SK-N-SH treated with all-trans-retinoic acid at 6 μM for 48 hours (cell line): ENCODE data around the gene GUK1.

Experiments used
- ATAC-seq: fragments of 200-7000 bp; cut with Tn5 transposase; 3 replicates; pipeline ENCODE4 v1.9.1; 2020; ENCODE audit warnings: mild to moderate bottlenecking, moderate library complexity
- ARNTL ChIP-seq: fragments of 450-650 bp; formaldehyde crosslinking; IDR thresholded peaks from 2 replicates; pipeline ENCODE4 v1.5.0; 2020; ENCODE audit warnings: low read depth, mild to moderate bottlenecking, moderate library complexity, borderline replicate concordance
- BACH2 ChIP-seq: fragments of 250-450 bp; sonication (Bioruptor Pico); IDR thresholded peaks from 2 replicates; pipeline ENCODE4 v1.9.0; 2021; ENCODE audit warnings: mild to moderate bottlenecking, borderline replicate concordance
- CSDC2 ChIP-seq: fragments of 250-450 bp; sonication (Bioruptor Pico); IDR thresholded peaks from 2 replicates; pipeline ENCODE4 v1.5.0; 2020; ENCODE audit warnings: mild to moderate bottlenecking, moderate library complexity
- ESRRG ChIP-seq: fragments of 250-450 bp; sonication (Bioruptor Pico); IDR thresholded peaks from 2 replicates; pipeline ENCODE4 v1.6.1; 2021; ENCODE audit warnings: mild to moderate bottlenecking
- GLIS3 ChIP-seq: fragments of 250-450 bp; sonication (Bioruptor Pico); IDR thresholded peaks from 2 replicates; pipeline ENCODE4 v1.5.0; 2020; ENCODE audit warnings: mild to moderate bottlenecking, moderate library complexity
- ISL1 ChIP-seq: fragments of 250-450 bp; sonication (Bioruptor Pico); IDR thresholded peaks from 2 replicates; pipeline ENCODE4 v2.1.2; 2022; ENCODE audit warnings: mild to moderate bottlenecking, moderate library complexity
- OSR1 ChIP-seq: fragments of 250-450 bp; sonication (Bioruptor Pico); IDR thresholded peaks from 2 replicates; pipeline ENCODE4 v1.8.0; 2022; ENCODE audit warnings: moderate library complexity, mild to moderate bottlenecking, inconsistent platforms
- PPARA ChIP-seq: fragments of 250-450 bp; sonication (Bioruptor Pico); IDR thresholded peaks from 2 replicates; pipeline ENCODE4 v1.5.0; 2020; ENCODE audit warnings: mild to moderate bottlenecking, borderline replicate concordance
- RARB ChIP-seq: fragments of 250-450 bp; sonication (Bioruptor Pico); IDR thresholded peaks from 2 replicates; pipeline ENCODE4 v1.8.0; 2021; ENCODE audit warnings: mild to moderate bottlenecking, moderate library complexity
- SNAI2 ChIP-seq: fragments of 250-450 bp; sonication (Bioruptor Pico); IDR thresholded peaks from 2 replicates; pipeline ENCODE4 v1.5.0; 2020; ENCODE audit warnings: mild to moderate bottlenecking, moderate library complexity
- TCF4 ChIP-seq: fragments of 250-450 bp; sonication (Bioruptor Pico); IDR thresholded peaks from 2 replicates; pipeline ENCODE4 v1.8.0; 2021; ENCODE audit warnings: mild to moderate bottlenecking, moderate library complexity, borderline replicate concordance
- TOX ChIP-seq: fragments of 250-450 bp; sonication (Bioruptor Pico); IDR thresholded peaks from 2 replicates; pipeline ENCODE4 v1.8.0; 2021; ENCODE audit warnings: mild to moderate bottlenecking, moderate library complexity, borderline replicate concordance
- ZC3H10 ChIP-seq: fragments of 250-450 bp; sonication (Bioruptor Pico); IDR thresholded peaks from 2 replicates; pipeline ENCODE4 v1.5.1; 2021; ENCODE audit warnings: mild to moderate bottlenecking, moderate library complexity
- ZFP3 ChIP-seq: fragments of 250-450 bp; sonication (Bioruptor Pico); IDR thresholded peaks from 2 replicates; pipeline ENCODE4 v1.5.0; 2020; ENCODE audit warnings: mild to moderate bottlenecking, moderate library complexity
- ZFP30 ChIP-seq: fragments of 450-650 bp; formaldehyde crosslinking; IDR thresholded peaks from 2 replicates; pipeline ENCODE4 v1.5.0; 2022; ENCODE audit warnings: mild to moderate bottlenecking, moderate library complexity
- ZNF565 ChIP-seq: fragments of 450-650 bp; formaldehyde crosslinking; conservative IDR thresholded peaks from 2 replicates; pipeline ENCODE4 v1.5.0; 2020; ENCODE audit warnings: low read depth, mild to moderate bottlenecking, moderate library complexity
- ZNF8 ChIP-seq: fragments of 450-650 bp; formaldehyde crosslinking; IDR thresholded peaks from 2 replicates; pipeline ENCODE4 v1.5.0; 2020; ENCODE audit warnings: mild to moderate bottlenecking, moderate library complexity
- TF ChIP-seq, protein P1 (sequence below): fragments of 250-450 bp; sonication (Bioruptor Pico); IDR thresholded peaks from 2 replicates; pipeline ENCODE4 v1.5.1; 2020; ENCODE audit warnings: low read depth, mild to moderate bottlenecking, moderate library complexity
- TF ChIP-seq, protein P2 (sequence below): fragments of 250-450 bp; sonication (Bioruptor Pico); IDR thresholded peaks from 2 replicates; pipeline ENCODE4 v1.8.0; 2021; ENCODE audit warnings: low read depth, mild to moderate bottlenecking, moderate library complexity, borderline replicate concordance
- TF ChIP-seq, protein P3 (sequence below): fragments of 250-450 bp; sonication (Bioruptor Pico); IDR thresholded peaks from 2 replicates; pipeline ENCODE4 v1.5.0; 2020; ENCODE audit warnings: mild to moderate bottlenecking, moderate library complexity
- TF ChIP-seq, protein P4 (sequence below): fragments of 250-450 bp; sonication (Bioruptor Pico); IDR thresholded peaks from 2 replicates; pipeline ENCODE4 v1.5.1; 2021; ENCODE audit warnings: mild to moderate bottlenecking, moderate library complexity

GUK1 gene

DNA sequence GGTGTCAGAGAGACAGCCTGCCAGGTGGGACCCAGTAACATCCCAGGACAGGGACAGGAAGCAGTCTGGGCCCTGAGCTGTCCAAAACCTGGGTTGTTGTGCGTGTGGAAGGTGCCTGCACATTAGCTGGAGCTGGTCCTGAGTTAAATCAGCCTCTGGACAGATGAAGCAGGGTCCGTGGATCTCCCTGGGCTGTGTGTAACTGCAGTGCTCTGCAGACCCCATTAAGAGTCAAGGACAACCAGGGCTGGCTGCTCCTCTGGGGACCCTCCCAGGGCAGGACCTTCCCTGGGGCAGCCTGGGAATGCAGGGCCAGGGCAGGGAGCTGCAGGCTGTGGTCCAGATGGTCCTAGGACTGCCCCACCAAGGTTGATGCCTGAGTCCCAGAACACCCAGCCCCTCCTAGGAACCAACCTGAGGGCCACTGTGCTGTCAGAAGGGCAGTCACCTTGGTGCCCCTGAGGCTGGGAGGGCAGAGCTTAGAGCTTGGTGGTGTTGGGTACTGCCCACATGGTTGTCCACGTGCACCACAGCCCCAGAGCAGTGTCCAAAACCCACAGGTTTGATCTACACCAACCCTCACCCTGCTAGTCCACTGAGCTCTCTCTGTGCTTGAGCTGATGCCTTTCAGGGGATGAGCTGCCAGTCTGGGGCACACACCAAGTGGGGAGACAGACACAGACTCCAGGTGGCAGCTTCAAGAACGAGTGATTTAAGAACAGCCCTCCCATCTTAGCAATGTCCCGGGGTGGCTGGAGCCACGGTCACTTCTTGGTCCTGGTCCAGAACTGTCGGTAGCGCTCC, 33.9 kb upstream of the GUK1 start:
- TF ChIP-seq, protein P1, sequence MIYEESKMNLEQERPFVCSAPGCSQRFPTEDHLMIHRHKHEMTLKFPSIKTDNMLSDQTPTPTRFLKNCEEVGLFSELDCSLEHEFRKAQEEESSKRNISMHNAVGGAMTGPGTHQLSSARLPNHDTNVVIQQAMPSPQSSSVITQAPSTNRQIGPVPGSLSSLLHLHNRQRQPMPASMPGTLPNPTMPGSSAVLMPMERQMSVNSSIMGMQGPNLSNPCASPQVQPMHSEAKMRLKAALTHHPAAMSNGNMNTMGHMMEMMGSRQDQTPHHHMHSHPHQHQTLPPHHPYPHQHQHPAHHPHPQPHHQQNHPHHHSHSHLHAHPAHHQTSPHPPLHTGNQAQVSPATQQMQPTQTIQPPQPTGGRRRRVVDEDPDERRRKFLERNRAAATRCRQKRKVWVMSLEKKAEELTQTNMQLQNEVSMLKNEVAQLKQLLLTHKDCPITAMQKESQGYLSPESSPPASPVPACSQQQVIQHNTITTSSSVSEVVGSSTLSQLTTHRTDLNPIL (CRISPR knock-in tag) = no peak
- TF ChIP-seq TCF4 (CRISPR knock-in tag) = no peak
- TF ChIP-seq ISL1 = no peak
- TF ChIP-seq ZC3H10 (CRISPR knock-in tag) = no peak
- no peak for TF ChIP-seq ZNF8 (CRISPR knock-in tag)
- TF ChIP-seq, protein P2, sequence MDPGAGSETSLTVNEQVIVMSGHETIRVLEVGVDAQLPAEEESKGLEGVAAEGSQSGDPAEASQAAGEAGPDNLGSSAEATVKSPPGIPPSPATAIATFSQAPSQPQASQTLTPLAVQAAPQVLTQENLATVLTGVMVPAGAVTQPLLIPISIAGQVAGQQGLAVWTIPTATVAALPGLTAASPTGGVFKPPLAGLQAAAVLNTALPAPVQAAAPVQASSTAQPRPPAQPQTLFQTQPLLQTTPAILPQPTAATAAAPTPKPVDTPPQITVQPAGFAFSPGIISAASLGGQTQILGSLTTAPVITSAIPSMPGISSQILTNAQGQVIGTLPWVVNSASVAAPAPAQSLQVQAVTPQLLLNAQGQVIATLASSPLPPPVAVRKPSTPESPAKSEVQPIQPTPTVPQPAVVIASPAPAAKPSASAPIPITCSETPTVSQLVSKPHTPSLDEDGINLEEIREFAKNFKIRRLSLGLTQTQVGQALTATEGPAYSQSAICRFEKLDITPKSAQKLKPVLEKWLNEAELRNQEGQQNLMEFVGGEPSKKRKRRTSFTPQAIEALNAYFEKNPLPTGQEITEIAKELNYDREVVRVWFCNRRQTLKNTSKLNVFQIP = no peak
- ATAC-seq = no peak

DNA sequence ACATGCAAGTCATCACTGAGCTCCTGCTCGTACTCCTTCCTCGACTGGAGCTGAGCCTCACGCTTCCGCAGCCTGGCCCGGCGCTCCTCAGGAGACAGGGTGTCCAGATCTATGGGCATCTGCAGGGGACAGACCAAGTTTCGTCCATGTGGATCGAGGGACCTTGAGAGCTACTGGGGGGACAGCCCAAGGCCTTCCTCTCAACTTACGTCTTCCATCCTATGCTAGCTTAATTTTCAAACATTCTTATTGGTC, 33.4 kb upstream of the GUK1 start:
- TF ChIP-seq ESRRG (CRISPR knock-in tag) = no peak
- TF ChIP-seq PPARA (CRISPR knock-in tag) = no peak
- TF ChIP-seq OSR1 (CRISPR knock-in tag) = no peak
- TF ChIP-seq TOX (CRISPR knock-in tag) = no peak
- no peak for TF ChIP-seq ZNF8 (CRISPR knock-in tag)
- TF ChIP-seq ZNF565 (CRISPR knock-in tag) = no peak
- TF ChIP-seq, protein P2 = no peak
- TF ChIP-seq ZC3H10 (CRISPR knock-in tag) = no peak
- no peak for TF ChIP-seq CSDC2 (CRISPR knock-in tag)
- TF ChIP-seq, protein P3, sequence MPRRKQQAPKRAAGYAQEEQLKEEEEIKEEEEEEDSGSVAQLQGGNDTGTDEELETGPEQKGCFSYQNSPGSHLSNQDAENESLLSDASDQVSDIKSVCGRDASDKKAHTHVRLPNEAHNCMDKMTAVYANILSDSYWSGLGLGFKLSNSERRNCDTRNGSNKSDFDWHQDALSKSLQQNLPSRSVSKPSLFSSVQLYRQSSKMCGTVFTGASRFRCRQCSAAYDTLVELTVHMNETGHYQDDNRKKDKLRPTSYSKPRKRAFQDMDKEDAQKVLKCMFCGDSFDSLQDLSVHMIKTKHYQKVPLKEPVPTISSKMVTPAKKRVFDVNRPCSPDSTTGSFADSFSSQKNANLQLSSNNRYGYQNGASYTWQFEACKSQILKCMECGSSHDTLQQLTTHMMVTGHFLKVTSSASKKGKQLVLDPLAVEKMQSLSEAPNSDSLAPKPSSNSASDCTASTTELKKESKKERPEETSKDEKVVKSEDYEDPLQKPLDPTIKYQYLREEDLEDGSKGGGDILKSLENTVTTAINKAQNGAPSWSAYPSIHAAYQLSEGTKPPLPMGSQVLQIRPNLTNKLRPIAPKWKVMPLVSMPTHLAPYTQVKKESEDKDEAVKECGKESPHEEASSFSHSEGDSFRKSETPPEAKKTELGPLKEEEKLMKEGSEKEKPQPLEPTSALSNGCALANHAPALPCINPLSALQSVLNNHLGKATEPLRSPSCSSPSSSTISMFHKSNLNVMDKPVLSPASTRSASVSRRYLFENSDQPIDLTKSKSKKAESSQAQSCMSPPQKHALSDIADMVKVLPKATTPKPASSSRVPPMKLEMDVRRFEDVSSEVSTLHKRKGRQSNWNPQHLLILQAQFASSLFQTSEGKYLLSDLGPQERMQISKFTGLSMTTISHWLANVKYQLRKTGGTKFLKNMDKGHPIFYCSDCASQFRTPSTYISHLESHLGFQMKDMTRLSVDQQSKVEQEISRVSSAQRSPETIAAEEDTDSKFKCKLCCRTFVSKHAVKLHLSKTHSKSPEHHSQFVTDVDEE (CRISPR knock-in tag) = no peak
- TF ChIP-seq ZFP3 (CRISPR knock-in tag) = no peak
- TF ChIP-seq SNAI2 (CRISPR knock-in tag) = no peak
- TF ChIP-seq BACH2 (CRISPR knock-in tag) = no peak
- no peak for TF ChIP-seq ISL1
- TF ChIP-seq ARNTL (CRISPR knock-in tag) = no peak
- no peak for TF ChIP-seq GLIS3 (CRISPR knock-in tag)
- TF ChIP-seq ZFP30 (CRISPR knock-in tag) = no peak
- TF ChIP-seq, protein P1 (CRISPR knock-in tag) = no peak
- TF ChIP-seq RARB (CRISPR knock-in tag) = no peak
- TF ChIP-seq, protein P4, sequence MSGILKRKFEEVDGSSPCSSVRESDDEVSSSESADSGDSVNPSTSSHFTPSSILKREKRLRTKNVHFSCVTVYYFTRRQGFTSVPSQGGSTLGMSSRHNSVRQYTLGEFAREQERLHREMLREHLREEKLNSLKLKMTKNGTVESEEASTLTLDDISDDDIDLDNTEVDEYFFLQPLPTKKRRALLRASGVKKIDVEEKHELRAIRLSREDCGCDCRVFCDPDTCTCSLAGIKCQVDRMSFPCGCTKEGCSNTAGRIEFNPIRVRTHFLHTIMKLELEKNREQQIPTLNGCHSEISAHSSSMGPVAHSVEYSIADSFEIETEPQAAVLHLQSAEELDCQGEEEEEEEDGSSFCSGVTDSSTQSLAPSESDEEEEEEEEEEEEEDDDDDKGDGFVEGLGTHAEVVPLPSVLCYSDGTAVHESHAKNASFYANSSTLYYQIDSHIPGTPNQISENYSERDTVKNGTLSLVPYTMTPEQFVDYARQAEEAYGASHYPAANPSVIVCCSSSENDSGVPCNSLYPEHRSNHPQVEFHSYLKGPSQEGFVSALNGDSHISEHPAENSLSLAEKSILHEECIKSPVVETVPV (CRISPR knock-in tag) = no peak
- no peak for ATAC-seq
